Endothelial cell of umbilical vein (primary cell): ENCODE data around the gene SPA17. TPM values are rescaled to one million over a fixed set of nuclear protein-coding genes. Genes with fewer than 3 reads are reported as not detected.

ENCODE experiments used
- BruUV-seq: library from RNA; stranded (reverse); fragments of 400-500 nt; replicated peaks from 2 replicates; lab custom pipeline; 2021; lab: Mats Ljungman, UMichigan
- CTCF ChIA-PET: fragments of 300-600, 350-600 bp; sonication (Branson Sonifier 250); formaldehyde crosslinking; loops from one replicate; lab custom pipeline; 2021; ENCODE audit warnings: antibody characterized with exemption, inconsistent platforms; lab: Charles Lee
- POLR2A ChIA-PET: fragments of 300-600, 350-600 bp; sonication (Branson Sonifier 250); formaldehyde crosslinking; loops from one replicate; lab custom pipeline; 2021; ENCODE audit warnings: antibody characterized with exemption, inconsistent platforms; lab: Charles Lee
- DNase-seq: peaks from one replicate; pipeline ENCODE4 v3.0.0-alpha.2; 2011; ENCODE audit warnings: low read depth, low spot score
- FAIRE-seq: peaks from 2 replicates; lab custom pipeline; 2011; peaks lifted over from hg19 to GRCh38; lab: Jason Lieb, UNC
- H2AFZ ChIP-seq: 2 replicates; pipeline ENCODE4 v1.6.0; 2012; ENCODE audit warnings: low read depth, low read length, control low read depth, inconsistent platforms
- H3K27ac ChIP-seq: 2 replicates; pipeline ENCODE4 v1.5.1; 2011; ENCODE audit warnings: low read depth, mild to moderate bottlenecking, control low read depth, low read length, moderate library complexity; ENCODE audit not compliant: insufficient read depth
- H3K27me3 ChIP-seq, 2 experiments: 2 replicates each; pipeline versions ENCODE4 v1.6.0 to v1.6.1; 2011; ENCODE audit warnings: low read length in 2 of 2, mixed read lengths in 1 of 2; ENCODE audit not compliant: control insufficient read depth in 2 of 2, insufficient read depth in 2 of 2
- H3K36me3 ChIP-seq, 2 experiments: 2 replicates in 1 of 2; 3 replicates in 1 of 2; pipeline ENCODE4 v1.5.1; 2011; ENCODE audit warnings: low read length in 2 of 2, mild to moderate bottlenecking in 1 of 2, moderate library complexity in 1 of 2; ENCODE audit not compliant: control insufficient read depth in 2 of 2, insufficient read depth in 2 of 2; ENCODE audit errors: extremely low read depth in 1 of 2
- H3K4me1 ChIP-seq: 3 replicates; pipeline ENCODE4 v1.5.1; 2011; ENCODE audit warnings: mild to moderate bottlenecking, low read length; ENCODE audit not compliant: control insufficient read depth, insufficient read depth; ENCODE audit errors: extremely low read depth
- H3K4me2 ChIP-seq: 2 replicates; pipeline ENCODE4 v1.6.1; 2011; ENCODE audit warnings: low read length, control low read depth, mixed read lengths; ENCODE audit not compliant: insufficient read depth
- H3K4me3 ChIP-seq, 3 experiments: fragments of 200-600 bp in 1 of 3; sonication (generic), shearing (Covaris generic) in 1 of 3; replicated peaks in 1 of 3; 2 replicates each; pipeline ENCODE4 v1.5.1; 2011 to 2016; ENCODE audit warnings: control low read depth in 3 of 3, low read length in 3 of 3, mild to moderate bottlenecking in 2 of 3, inconsistent platforms in 1 of 3, low read depth in 1 of 3, moderate library complexity in 1 of 3; ENCODE audit not compliant: insufficient read depth in 1 of 3
- H3K79me2 ChIP-seq: 2 replicates; pipeline ENCODE4 v1.6.0; 2012; ENCODE audit warnings: low read length, inconsistent platforms; ENCODE audit not compliant: control insufficient read depth, insufficient read depth
- H3K9ac ChIP-seq: replicated peaks from 2 replicates; pipeline ENCODE3; 2011; ENCODE audit warnings: low read length, control low read depth; ENCODE audit not compliant: insufficient read depth; ENCODE audit errors: extremely low read depth
- H3K9me1 ChIP-seq: replicated peaks from 3 replicates; pipeline ENCODE4 v1.6.0; 2011; ENCODE audit warnings: mild to moderate bottlenecking, low read length; ENCODE audit not compliant: control insufficient read depth, insufficient read depth; ENCODE audit errors: extremely low read depth
- H3K9me3 ChIP-seq: replicated peaks from 2 replicates; pipeline ENCODE4 v1.5.1; 2012; ENCODE audit warnings: low read length, inconsistent platforms; ENCODE audit not compliant: control insufficient read depth, insufficient read depth
- H4K20me1 ChIP-seq: replicated peaks from 2 replicates; pipeline ENCODE3; 2011; ENCODE audit warnings: mild to moderate bottlenecking, low read length; ENCODE audit not compliant: control insufficient read depth, insufficient read depth; ENCODE audit errors: extremely low read depth
- EZH2 ChIP-seq: IDR thresholded peaks from 2 replicates; pipeline ENCODE4 v1.6.1; 2012; ENCODE audit warnings: borderline replicate concordance, low read depth, mild to moderate bottlenecking, moderate library complexity, low read length, inconsistent platforms; ENCODE audit not compliant: severe bottlenecking
- FOS ChIP-seq: IDR thresholded peaks from 2 replicates; pipeline ENCODE4 v1.6.1; 2011; ENCODE audit warnings: mild to moderate bottlenecking, low read length, moderate library complexity, borderline replicate concordance; ENCODE audit not compliant: insufficient read depth
- GATA2 ChIP-seq: IDR thresholded peaks from 2 replicates; pipeline ENCODE4 v1.7.0; 2011; ENCODE audit warnings: low read depth, mild to moderate bottlenecking, moderate library complexity, mixed read lengths, low read length; ENCODE audit not compliant: insufficient read length, insufficient read depth
- JUN ChIP-seq: IDR thresholded peaks from 2 replicates; pipeline ENCODE4 v1.6.1; 2011; ENCODE audit warnings: borderline replicate concordance, low read depth; ENCODE audit not compliant: insufficient read length, insufficient read depth
- MAX ChIP-seq: IDR thresholded peaks from 2 replicates; pipeline ENCODE4 v1.6.1; 2011; ENCODE audit not compliant: insufficient read depth, insufficient read length
- MYC ChIP-seq: IDR thresholded peaks from one replicate; pipeline ENCODE4 v1.6.1; 2011; ENCODE audit warnings: mild to moderate bottlenecking, low read depth, low read length
- POLR2A ChIP-seq: IDR thresholded peaks from 2 replicates; pipeline ENCODE4 v1.6.1; 2012; ENCODE audit warnings: low read depth, mild to moderate bottlenecking, control low read depth, low read length
- POLR2AphosphoS5 ChIP-seq: IDR thresholded peaks from 2 replicates; pipeline ENCODE4 v1.6.1; 2012; ENCODE audit warnings: low read depth, mild to moderate bottlenecking, control low read depth, low read length, moderate library complexity; ENCODE audit not compliant: insufficient read depth
- dilution Hi-C: fragments of 300-500 bp; cut with MboI; formaldehyde crosslinking; loops from one replicate; pipeline ENCODE4 v1.15.0; 2019; ENCODE audit warnings: low sequenced_read_pairs; ENCODE audit not compliant: extremely low pct_ligation_motif_present
- intact Hi-C: fragments of 100-400 bp; cut with micrococcal nuclease; formaldehyde crosslinking; loops from one replicate; pipeline ENCODE4 v1.10.0; 2022
- polyA plus RNA-seq, 4 experiments: library from polyadenylated mRNA; depleted of rRNA in 3 of 4; stranded (reverse) in 3 of 4; unstranded in 1 of 4; fragments of >200 nt; gene quantifications; 2 replicates each; pipeline versions ENCODE4 v1.2.1 to v1.2.3, GENCODE V29; 2011 to 2012; ENCODE audit warnings: missing spikeins in 1 of 4
- total RNA-seq: library from RNA; stranded (reverse); gene quantifications from 2 replicates; pipeline ENCODE4 v1.2.3, GENCODE V29; 2021
- TF ChIP-seq, protein P1 (sequence below), 2 donors: IDR thresholded peaks; 1 replicate in 1 of 2; 2 replicates in 1 of 2; pipeline ENCODE4 v1.5.1; 2011; ENCODE audit warnings: low read length in 2 of 2, mild to moderate bottlenecking in 2 of 2, moderate library complexity in 2 of 2, control low read depth in 1 of 2, inconsistent platforms in 1 of 2, low read depth in 1 of 2; ENCODE audit not compliant: insufficient read depth in 1 of 2; ENCODE audit errors: extremely low read depth in 1 of 2

SPA17 gene
- total and polyA plus RNA-seq, 2 donors (not counting 3 experiments of a cell fraction or from before 2014, with no cell fraction given) = 3.9 to 4.7 TPM

DNA sequence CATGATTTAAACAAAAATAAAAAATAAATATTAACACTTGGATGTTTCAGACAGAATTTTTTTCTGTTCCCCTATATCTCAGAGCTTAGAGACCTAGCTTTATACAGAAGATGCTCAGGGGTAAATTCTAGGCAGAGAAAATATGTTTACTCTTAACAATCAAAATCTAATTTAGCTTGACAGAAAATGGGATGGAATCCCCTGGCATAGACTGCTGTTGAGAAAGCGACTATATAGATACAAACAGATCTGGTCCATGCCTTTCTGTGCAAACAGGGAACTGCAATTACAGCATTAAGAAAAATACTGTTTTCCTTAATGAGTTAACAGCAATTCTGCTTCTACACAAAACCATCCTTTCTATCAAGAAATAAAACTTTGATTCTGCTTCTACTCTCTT is 14.7 kb upstream of the SPA17 start:
- FAIRE-seq (no peak), DNase-seq (no peak)
- no peaks in the 10 kb centered on the region for H4K20me1 ChIP-seq
- no peaks in the 10 kb centered on the region for H3K4me1 ChIP-seq
- BruUV-seq = no TSS peak
- H3K79me2 ChIP-seq = no peaks in the 10 kb centered on the region
- H3K9me3 ChIP-seq = no peaks in the 10 kb centered on the region
- intact Hi-C loops (no loop called here), dilution Hi-C loops (no loop called here)
- H3K4me3 ChIP-seq = no peak overlapping the region
- no peaks in the 10 kb centered on the region for H3K9me1 ChIP-seq
- no peak for TF ChIP-seq GATA2
- TF ChIP-seq FOS = no peak
- TF ChIP-seq MYC = no peak
- no peak for TF ChIP-seq JUN
- ChIA-PET POLR2A (no interaction called here), CTCF (interaction anchor here (2.3 to 2.6 kb wide), 2 partner anchors 10 to 15 kb away, joined by 5 to 7 read pairs; no protein-coding TSS in a partner anchor)
- H3K27me3 ChIP-seq = no peaks in the 10 kb centered on the region
- H2AFZ ChIP-seq = no peak overlapping the region
- no peak overlapping the region for H3K4me2 ChIP-seq
- H3K27ac ChIP-seq = no peak overlapping the region
- no peak overlapping the region for H3K9ac ChIP-seq
- no peaks in the 10 kb centered on the region for H3K36me3 ChIP-seq

GRCh38 chr11:124661553-124661952 is 12.2 kb upstream of the SPA17 start:
- H3K36me3 ChIP-seq = no peaks in the 10 kb centered on the region
- H4K20me1 ChIP-seq = no peaks in the 10 kb centered on the region
- ChIA-PET CTCF (interaction anchor here (0.9 to 3.1 kb wide), 5 partner anchors 17 to 215 kb away, joined by 3 to 21 read pairs (median 5); no protein-coding TSS in a partner anchor), POLR2A (no interaction called here)
- no peak for TF ChIP-seq GATA2
- no peak for TF ChIP-seq POLR2AphosphoS5
- no peak for TF ChIP-seq FOS
- TF ChIP-seq POLR2A = no peak
- no peak for TF ChIP-seq EZH2
- no peak for TF ChIP-seq MAX
- TF ChIP-seq, protein P1, sequence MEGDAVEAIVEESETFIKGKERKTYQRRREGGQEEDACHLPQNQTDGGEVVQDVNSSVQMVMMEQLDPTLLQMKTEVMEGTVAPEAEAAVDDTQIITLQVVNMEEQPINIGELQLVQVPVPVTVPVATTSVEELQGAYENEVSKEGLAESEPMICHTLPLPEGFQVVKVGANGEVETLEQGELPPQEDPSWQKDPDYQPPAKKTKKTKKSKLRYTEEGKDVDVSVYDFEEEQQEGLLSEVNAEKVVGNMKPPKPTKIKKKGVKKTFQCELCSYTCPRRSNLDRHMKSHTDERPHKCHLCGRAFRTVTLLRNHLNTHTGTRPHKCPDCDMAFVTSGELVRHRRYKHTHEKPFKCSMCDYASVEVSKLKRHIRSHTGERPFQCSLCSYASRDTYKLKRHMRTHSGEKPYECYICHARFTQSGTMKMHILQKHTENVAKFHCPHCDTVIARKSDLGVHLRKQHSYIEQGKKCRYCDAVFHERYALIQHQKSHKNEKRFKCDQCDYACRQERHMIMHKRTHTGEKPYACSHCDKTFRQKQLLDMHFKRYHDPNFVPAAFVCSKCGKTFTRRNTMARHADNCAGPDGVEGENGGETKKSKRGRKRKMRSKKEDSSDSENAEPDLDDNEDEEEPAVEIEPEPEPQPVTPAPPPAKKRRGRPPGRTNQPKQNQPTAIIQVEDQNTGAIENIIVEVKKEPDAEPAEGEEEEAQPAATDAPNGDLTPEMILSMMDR (IDR thresholded peaks at IDR 0.05; ENCODE audit: extremely low read depth in 1 of 2, insufficient read depth in 1 of 2, low read depth in 1 of 2, low read length in 2 of 2) = no peak
- TF ChIP-seq MYC = no peak
- H3K9me3 ChIP-seq = no peaks in the 10 kb centered on the region
- FAIRE-seq (no peak), DNase-seq (no peak)
- H3K4me3 ChIP-seq = no peak overlapping the region
- no TSS peak for BruUV-seq
- H3K79me2 ChIP-seq = no peaks in the 10 kb centered on the region
- H3K4me2 ChIP-seq = no peak overlapping the region
- intact Hi-C loops = no loop called here
- H3K9ac ChIP-seq = no peak overlapping the region
- H3K27ac ChIP-seq = no peak overlapping the region
- dilution Hi-C loops = loop anchor here (10.0 kb wide), 1 partner anchor 173 kb away; no protein-coding TSS in a partner anchor
- no peaks in the 10 kb centered on the region for H3K4me1 ChIP-seq
- no peaks in the 10 kb centered on the region for H3K9me1 ChIP-seq
- no peak overlapping the region for H2AFZ ChIP-seq
- H3K27me3 ChIP-seq = no peaks in the 10 kb centered on the region
